OCI-LY3 (cell line): ENCODE results near the gene CCDC80.

Experiments used
- H2AFZ ChIP-seq: fragments of 200-600, 300-600 bp; shearing (Covaris generic); 2 replicates; pipeline ENCODE4 v1.6.0; 2014; ENCODE audit warnings: antibody characterized with exemption, low read depth, low read length
- H3K27ac ChIP-seq: fragments of 200-600, 300-600 bp; sonication (generic); 2 replicates; pipeline ENCODE4 v1.5.1; 2014; ENCODE audit warnings: mild to moderate bottlenecking, low read length, moderate library complexity, mixed read lengths
- H3K27me3 ChIP-seq: fragments of 200-600, 300-600 bp; sonication (generic); 2 replicates; pipeline ENCODE4 v1.6.1; 2014; ENCODE audit warnings: low read depth, low read length, mixed read lengths
- H3K36me3 ChIP-seq: fragments of 200-600, 300-600 bp; sonication (generic); replicated peaks from 2 replicates; pipeline ENCODE3; 2014; ENCODE audit warnings: low read depth, low read length, mixed read lengths
- H3K4me1 ChIP-seq: fragments of 300-600, 200-600 bp; sonication (generic); 2 replicates; pipeline ENCODE4 v1.6.1; 2014; ENCODE audit warnings: low read length, mixed read lengths
- H3K4me2 ChIP-seq: fragments of 200-600, 300-600 bp; sonication (generic); 2 replicates; pipeline ENCODE4 v1.6.1; 2014; ENCODE audit warnings: low read length, mixed read lengths
- H3K4me3 ChIP-seq: fragments of 300-600, 200-600 bp; sonication (generic); 2 replicates; pipeline ENCODE4 v1.5.1; 2014; ENCODE audit warnings: antibody characterized with exemption, mild to moderate bottlenecking, low read length, moderate library complexity
- H3K79me2 ChIP-seq: fragments of 300-600, 200-600 bp; shearing (Covaris generic); 2 replicates; pipeline ENCODE4 v1.6.1; 2014; ENCODE audit warnings: mild to moderate bottlenecking, low read length, mixed read lengths
- H3K9ac ChIP-seq: fragments of 300-600, 200-600 bp; shearing (Covaris generic); 2 replicates; pipeline ENCODE4 v1.6.0; 2014; ENCODE audit warnings: mild to moderate bottlenecking, low read length, moderate library complexity
- H3K9me3 ChIP-seq: fragments of 200-600, 300-600 bp; shearing (Covaris generic); 2 replicates; pipeline ENCODE4 v1.6.1; 2014; ENCODE audit warnings: low read length, mixed read lengths; ENCODE audit not compliant: insufficient read depth
- H4K20me1 ChIP-seq: fragments of 200-600, 300-600 bp; sonication (generic); 2 replicates; pipeline ENCODE4 v1.6.1; 2016; ENCODE audit warnings: low read length, mixed read lengths; ENCODE audit not compliant: insufficient read depth
- EZH2phosphoT487 ChIP-seq: fragments of 200-600 bp; shearing (Covaris generic); IDR thresholded peaks from 2 replicates; pipeline ENCODE4 v1.6.1; 2018; ENCODE audit warnings: antibody characterized with exemption, mixed run types, low read depth
- TF ChIP-seq, protein P1 (sequence below): fragments of 200-600, 300-600 bp; sonication (generic); IDR thresholded peaks from 2 replicates; pipeline ENCODE4 v1.5.1; 2014; ENCODE audit warnings: antibody characterized with exemption, low read length, low read depth

CCDC80 gene

DNA sequence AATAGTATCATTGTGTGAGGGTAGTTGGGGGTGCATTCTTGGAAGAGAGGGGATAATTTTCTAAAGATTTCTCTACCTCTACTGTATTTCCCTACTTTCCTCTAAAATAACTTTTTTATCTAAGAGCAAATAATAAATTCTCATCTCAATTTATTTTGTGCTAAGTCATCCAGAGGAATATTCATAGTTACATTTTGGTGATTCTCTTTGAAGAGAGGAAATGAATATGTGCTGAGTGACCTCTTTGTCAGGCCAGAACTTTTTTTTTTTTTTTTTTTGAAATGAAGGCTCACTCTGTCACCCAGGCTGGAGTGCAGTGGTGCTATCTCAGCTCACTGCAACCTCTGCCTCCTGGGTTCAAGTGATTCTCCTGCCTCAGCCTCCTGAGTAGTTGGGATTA is 15.1 kb upstream of the CCDC80 start:
- TF ChIP-seq, protein P1, sequence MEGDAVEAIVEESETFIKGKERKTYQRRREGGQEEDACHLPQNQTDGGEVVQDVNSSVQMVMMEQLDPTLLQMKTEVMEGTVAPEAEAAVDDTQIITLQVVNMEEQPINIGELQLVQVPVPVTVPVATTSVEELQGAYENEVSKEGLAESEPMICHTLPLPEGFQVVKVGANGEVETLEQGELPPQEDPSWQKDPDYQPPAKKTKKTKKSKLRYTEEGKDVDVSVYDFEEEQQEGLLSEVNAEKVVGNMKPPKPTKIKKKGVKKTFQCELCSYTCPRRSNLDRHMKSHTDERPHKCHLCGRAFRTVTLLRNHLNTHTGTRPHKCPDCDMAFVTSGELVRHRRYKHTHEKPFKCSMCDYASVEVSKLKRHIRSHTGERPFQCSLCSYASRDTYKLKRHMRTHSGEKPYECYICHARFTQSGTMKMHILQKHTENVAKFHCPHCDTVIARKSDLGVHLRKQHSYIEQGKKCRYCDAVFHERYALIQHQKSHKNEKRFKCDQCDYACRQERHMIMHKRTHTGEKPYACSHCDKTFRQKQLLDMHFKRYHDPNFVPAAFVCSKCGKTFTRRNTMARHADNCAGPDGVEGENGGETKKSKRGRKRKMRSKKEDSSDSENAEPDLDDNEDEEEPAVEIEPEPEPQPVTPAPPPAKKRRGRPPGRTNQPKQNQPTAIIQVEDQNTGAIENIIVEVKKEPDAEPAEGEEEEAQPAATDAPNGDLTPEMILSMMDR, result no peak
- no peak for TF ChIP-seq EZH2phosphoT487
- Histone ChIP-seq H3K4me1 (no peaks in the 10 kb centered on the region), H3K27ac (no peak overlapping the region), H3K79me2 (no peaks in the 10 kb centered on the region), H2AFZ (no peak overlapping the region), H3K9me3 (no peaks in the 10 kb centered on the region), H3K4me3 (no peak overlapping the region), H4K20me1 (no peaks in the 10 kb centered on the region), H3K9ac (no peak overlapping the region), H3K36me3 (no peaks in the 10 kb centered on the region), H3K27me3 (no peaks in the 10 kb centered on the region), H3K4me2 (no peak overlapping the region)

DNA sequence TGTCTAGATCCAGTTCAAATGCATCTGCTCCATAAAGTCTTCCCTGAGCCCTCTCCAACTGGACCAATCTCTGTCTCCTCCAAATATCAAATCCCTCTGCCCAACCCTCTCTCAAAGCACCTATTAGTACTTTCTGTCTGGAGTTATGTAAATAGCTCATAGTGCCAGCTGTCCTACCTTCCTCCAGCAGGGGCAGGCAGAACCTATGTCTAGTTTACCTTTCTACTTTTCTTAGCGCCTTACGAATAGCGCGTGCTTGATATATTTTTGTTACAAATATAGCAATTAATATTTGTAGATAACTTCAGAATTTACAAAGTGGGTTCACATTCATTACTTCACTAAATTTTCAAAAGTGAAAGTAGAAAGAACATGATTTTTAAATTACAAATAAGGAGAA is 14.0 kb upstream of the CCDC80 start:
- TF ChIP-seq, protein P1, result peak; percentile 25
- no peak for TF ChIP-seq EZH2phosphoT487
- no peaks in the 10 kb centered on the region for H3K4me1 ChIP-seq
- H3K27ac ChIP-seq, result no peak overlapping the region
- H3K9me3 ChIP-seq, result no peaks in the 10 kb centered on the region
- H3K4me3 ChIP-seq, result no peak overlapping the region
- H3K9ac ChIP-seq, result no peak overlapping the region
- no peaks in the 10 kb centered on the region for H3K27me3 ChIP-seq
- no peak overlapping the region; the same call in 1 of the 2 replicates for H3K4me2 ChIP-seq
- no peaks in the 10 kb centered on the region for H3K36me3 ChIP-seq
- no peaks in the 10 kb centered on the region for H3K79me2 ChIP-seq
- no peak overlapping the region for H2AFZ ChIP-seq
- no peaks in the 10 kb centered on the region for H4K20me1 ChIP-seq

DNA sequence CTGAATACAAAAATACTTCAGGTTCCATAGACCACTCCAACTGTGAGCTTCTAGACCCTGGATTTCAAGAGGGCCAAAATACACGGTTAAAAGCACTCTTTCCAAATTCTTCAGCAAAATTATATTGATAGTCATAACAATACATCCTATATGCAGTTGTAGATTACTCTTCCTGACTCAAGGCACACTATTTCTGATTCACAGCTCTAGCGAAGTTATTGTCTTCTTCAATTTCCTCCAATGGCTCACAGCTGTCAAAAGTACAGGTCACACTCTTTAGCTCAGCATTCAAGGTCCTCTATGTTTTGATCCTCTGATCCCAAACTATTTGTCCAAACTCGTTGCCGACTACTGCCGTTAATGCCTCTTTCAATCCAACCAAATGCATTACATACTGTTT is 13.5 kb upstream of the CCDC80 start:
- Histone ChIP-seq H4K20me1 (no peaks in the 10 kb centered on the region), H3K27ac (no peak overlapping the region), H3K9me3 (no peaks in the 10 kb centered on the region), H2AFZ (no peak overlapping the region), H3K36me3 (no peaks in the 10 kb centered on the region), H3K4me1 (no peaks in the 10 kb centered on the region), H3K4me2 (no peak overlapping the region), H3K27me3 (no peaks in the 10 kb centered on the region), H3K79me2 (no peaks in the 10 kb centered on the region), H3K4me3 (no peak overlapping the region), H3K9ac (no peak overlapping the region)
- TF ChIP-seq, protein P1, result no peak
- no peak for TF ChIP-seq EZH2phosphoT487

DNA sequence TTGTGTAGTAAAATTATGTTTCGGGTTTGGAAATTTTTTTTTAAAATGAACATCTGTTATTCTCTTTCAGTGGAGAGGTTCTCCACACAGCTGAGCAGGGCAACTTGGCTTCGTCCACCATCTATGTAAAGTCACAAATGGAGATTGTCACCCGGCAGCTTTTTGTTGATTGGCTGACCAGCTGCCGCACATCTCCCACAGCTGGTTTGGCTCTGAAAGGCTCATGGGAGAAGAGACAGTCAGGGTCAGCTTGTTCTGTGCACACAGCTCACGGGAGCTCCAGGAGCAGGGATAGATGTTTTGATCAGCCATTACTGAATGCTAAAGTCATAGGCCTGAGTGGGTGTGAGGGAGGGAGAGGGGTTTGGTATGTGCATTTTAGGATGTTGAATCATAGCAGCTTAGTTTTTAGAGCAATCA is 12.9 kb upstream of the CCDC80 start:
- Histone ChIP-seq H3K4me2 (no peak overlapping the region), H2AFZ (no peak overlapping the region), H3K27me3 (no peaks in the 10 kb centered on the region), H3K9ac (no peak overlapping the region), H3K36me3 (no peaks in the 10 kb centered on the region), H3K4me3 (no peak overlapping the region), H4K20me1 (no peaks in the 10 kb centered on the region), H3K27ac (no peak overlapping the region), H3K79me2 (no peaks in the 10 kb centered on the region), H3K4me1 (peaks cover 2% of the 10 kb centered on the region; the same call in 1 of the 2 replicates), H3K9me3 (no peaks in the 10 kb centered on the region)
- TF ChIP-seq, protein P1, result no peak
- TF ChIP-seq EZH2phosphoT487, result no peak
